GM12873 (cell line): Measurements from ENCODE around the gene POLD2.

Experiments used
- TF ChIP-seq, protein P1 (sequence below): IDR thresholded peaks from 2 replicates; pipeline ENCODE4 v1.5.1; 2012; ENCODE audit warnings: low read depth, mild to moderate bottlenecking, moderate library complexity, low read length, control low read depth; ENCODE audit not compliant: insufficient read depth; ENCODE audit errors: missing control alignments

Gene POLD2

DNA sequence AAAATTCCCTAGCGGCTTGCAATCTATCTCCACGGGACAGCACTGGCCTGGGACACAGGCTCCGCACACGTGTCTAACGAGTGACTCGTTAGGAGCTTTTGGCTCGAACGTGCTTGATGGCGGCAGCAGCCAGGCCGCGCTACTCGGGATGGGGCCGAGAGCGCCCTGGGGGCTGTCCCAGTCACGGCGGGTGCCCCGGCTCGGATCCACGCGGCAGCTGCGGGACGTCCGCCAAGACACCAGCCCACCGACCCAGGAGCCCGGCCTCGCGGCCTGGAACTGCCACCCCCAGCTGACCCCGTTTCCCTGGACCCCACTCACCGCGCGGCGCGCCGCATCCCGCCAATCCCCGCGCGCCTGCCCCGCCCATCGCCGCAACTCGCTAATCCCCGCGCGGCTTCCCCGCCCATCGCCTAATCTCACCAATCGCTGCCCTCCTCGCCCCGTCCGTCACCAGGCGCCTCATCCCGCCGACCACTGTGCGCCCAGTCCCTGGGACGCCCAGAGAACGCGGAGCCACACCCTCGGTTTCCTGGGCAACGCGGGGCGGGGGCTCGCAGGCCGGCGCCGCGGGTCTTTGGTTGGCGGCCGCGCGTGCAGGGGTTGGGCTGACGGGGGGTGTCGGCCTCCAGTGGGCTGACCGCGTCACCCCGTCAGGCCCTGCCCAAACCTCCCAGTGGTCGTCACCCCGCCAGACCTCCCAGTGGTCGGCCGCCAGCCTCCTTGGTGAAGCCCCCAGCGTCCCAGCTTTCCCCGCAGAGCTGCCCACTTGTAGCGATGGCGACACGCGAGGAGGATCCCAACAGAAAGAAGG lies at the start of gene POLD2:
POLD2 (minus strand) TSS at position 359 of the 814 bp plus-strand sequence. CDS start 1,495 bp downstream, outside the sequence.
- TF ChIP-seq, protein P1, sequence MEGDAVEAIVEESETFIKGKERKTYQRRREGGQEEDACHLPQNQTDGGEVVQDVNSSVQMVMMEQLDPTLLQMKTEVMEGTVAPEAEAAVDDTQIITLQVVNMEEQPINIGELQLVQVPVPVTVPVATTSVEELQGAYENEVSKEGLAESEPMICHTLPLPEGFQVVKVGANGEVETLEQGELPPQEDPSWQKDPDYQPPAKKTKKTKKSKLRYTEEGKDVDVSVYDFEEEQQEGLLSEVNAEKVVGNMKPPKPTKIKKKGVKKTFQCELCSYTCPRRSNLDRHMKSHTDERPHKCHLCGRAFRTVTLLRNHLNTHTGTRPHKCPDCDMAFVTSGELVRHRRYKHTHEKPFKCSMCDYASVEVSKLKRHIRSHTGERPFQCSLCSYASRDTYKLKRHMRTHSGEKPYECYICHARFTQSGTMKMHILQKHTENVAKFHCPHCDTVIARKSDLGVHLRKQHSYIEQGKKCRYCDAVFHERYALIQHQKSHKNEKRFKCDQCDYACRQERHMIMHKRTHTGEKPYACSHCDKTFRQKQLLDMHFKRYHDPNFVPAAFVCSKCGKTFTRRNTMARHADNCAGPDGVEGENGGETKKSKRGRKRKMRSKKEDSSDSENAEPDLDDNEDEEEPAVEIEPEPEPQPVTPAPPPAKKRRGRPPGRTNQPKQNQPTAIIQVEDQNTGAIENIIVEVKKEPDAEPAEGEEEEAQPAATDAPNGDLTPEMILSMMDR = no peak

DNA sequence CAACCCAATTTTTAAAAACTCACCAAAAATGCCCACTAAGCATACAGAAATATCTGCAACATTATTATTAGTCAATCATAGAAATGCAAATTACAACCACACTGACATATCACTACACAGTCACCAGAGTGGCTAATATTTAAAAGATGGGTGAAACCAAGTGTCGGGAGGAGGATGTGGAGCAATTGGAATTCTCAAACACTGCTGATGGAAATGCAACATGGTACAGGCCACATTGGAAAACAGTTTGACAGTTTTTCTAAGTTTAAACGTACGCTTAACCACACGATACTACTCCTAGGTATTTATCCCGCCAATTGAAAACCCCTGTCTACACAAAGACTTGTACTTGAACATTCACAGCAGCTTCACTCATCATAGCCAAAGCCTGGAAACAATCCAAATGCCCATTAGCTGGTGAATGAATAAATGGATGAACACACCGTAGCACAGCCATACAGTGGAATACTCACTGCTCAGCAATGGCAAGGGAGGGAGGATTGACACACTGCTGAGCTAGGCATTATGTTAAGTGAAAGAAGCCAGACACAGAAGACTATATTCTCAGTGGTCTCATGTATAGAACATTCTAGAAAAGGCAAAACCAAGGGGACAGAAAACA lies 49.6 kb upstream of the POLD2 start:
- TF ChIP-seq, protein P1 = no peak

DNA sequence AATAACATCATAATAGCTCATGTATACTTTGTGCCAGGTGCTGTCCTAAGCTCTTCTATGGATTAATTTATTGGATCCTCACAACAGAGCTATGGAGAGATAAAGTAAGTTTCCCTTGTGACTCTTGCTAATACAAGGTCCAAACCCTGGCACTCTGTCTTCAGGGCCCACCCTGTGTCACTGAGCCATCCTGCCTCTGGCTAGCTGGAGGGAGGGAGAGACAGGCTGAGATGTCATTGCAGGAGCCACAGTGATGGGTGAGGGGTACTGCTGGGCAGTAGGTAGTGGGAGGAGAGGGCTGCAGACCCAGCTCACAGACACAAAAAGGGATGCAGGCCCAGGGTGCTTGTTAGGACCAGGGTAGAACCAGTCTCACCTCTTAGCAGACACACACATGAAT lies 49.0 kb upstream of the POLD2 start:
- TF ChIP-seq, protein P1 = no peak

DNA sequence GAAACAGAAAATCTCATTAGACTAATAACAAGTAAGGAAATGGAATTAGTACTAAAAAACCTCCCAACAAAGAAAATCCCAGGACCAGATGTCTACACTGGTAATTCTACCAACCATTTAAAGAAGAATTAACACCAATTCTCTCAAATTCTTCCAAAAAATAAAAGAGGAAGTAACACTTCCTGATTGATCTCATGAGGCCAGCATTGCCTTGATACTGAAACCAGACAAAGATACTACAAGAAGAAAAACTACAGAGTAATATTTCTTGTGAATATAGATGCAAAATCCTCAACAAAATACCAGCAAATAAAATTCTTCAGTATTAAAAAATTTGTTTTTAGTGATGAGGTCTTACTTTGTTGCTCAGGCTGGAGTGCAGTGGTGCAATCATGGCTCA lies 44.6 kb upstream of the POLD2 start:
- TF ChIP-seq, protein P1 = no peak

DNA sequence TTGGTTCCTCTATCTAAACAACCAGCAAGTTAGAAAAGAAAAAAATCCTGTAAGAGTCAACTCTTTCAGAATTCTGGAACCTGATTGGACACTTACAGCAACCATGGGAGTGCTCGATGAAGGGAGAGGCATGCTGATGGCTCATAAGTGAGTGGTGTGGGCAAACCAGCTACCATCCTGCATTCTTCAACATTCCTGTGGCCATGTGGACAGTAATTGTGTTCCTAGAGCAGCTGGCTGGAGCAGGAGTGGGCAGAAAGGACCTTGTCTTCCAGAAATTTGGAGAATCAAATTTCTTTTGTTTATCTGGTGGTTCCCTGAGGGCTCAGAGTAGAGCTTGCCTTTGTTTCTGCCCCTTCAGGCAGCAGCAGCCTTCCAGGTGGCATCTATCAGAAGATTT lies 40.2 kb upstream of the POLD2 start:
- TF ChIP-seq, protein P1 = no peak

DNA sequence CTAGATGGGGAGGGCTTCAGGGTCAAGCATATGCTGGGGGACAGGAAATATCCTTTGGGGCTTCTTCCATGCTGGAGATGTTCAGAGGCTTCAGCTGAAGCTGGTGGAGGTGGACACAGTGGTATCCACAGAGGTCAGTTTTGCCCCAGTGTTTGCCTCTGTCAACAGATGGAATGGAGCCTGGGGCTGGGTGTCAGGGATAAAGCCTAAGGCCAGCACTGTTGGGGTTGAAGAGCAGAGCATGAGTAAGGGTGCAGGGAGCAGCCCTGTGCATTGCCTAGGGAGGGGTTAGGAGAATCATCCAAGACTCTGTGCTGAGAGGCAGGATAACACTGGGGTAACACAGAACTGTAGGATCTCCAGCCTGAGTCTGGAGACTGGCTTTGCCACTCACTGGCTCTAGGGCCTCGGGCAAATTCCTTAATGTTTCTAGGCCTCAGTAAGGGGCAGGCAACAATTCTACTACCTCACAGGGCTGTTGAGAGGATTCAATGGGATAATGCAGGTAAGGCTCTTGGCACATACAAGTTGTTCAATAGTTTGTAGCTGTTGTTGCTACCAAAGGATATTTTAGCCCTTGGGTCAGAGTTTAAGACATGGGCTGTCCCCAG lies 39.5 kb upstream of the POLD2 start:
- TF ChIP-seq, protein P1 = no peak

DNA sequence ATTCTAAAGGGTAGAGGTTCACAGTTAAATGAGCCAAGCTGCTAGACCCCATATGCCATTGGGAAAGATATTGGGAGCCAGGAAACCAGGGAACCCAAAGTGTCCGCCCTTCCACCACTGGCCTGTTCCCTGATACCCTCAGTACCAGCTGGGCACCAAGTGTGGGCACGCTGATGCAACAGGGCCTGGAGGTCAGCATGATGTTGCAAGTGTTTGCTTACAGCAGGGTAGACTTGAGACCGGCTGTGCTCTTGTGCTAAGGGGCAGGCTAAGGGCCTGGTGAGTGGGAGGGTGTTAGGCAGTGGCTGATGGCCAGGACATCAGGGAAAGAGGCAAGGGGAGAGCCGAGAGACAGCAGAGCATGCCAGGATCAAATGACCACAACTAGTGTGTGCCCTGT lies 38.8 kb upstream of the POLD2 start:
- TF ChIP-seq, protein P1 = no peak
